CD14-positive monocyte (primary cell): ENCODE results near the gene DPPA4. TPM values are rescaled to one million over a fixed set of nuclear protein-coding genes. Genes with fewer than 3 reads are reported as not detected.

ENCODE experiments used
- DNase-seq, 3 donors: peaks; one replicate each; pipeline ENCODE4 v3.0.0-alpha.2; 2011 to 2022
- H2AFZ ChIP-seq: 2 replicates; pipeline ENCODE4 v1.6.0; 2012; ENCODE audit warnings: mild to moderate bottlenecking, low read depth, low read length, inconsistent platforms; ENCODE audit not compliant: insufficient read depth, poor library complexity, severe bottlenecking
- H3K27ac ChIP-seq, 2 donors: 1 replicate in 1 of 2; 2 replicates in 1 of 2; pipeline ENCODE4 v1.5.1; 2012 to 2013; ENCODE audit warnings: low read length in 2 of 2, control low read depth in 1 of 2, inconsistent platforms in 1 of 2, low read depth in 1 of 2, mild to moderate bottlenecking in 1 of 2
- H3K27me3 ChIP-seq, 2 donors: one replicate each; pipeline versions ENCODE4 v1.6.0 to v1.6.1; 2011 to 2013; ENCODE audit warnings: low read length in 2 of 2; ENCODE audit not compliant: control insufficient read depth in 2 of 2, insufficient read depth in 2 of 2
- H3K36me3 ChIP-seq, 2 donors: replicated peaks in 1 of 2; 1 replicate in 1 of 2; 2 replicates in 1 of 2; pipeline versions ENCODE4 v1.5.1 to v1.6.1; 2012 to 2013; ENCODE audit warnings: low read length in 2 of 2, control low read depth in 1 of 2, inconsistent platforms in 1 of 2, mild to moderate bottlenecking in 1 of 2; ENCODE audit not compliant: insufficient read depth in 2 of 2, control insufficient read depth in 1 of 2
- H3K4me1 ChIP-seq, 2 donors: 1 replicate in 1 of 2; 2 replicates in 1 of 2; pipeline versions ENCODE4 v1.5.1 to v1.6.1; 2012 to 2013; ENCODE audit warnings: low read length in 2 of 2, control low read depth in 1 of 2, inconsistent platforms in 1 of 2, mild to moderate bottlenecking in 1 of 2, moderate library complexity in 1 of 2; ENCODE audit not compliant: insufficient read depth in 2 of 2, control insufficient read depth in 1 of 2
- H3K4me2 ChIP-seq: replicated peaks from 2 replicates; pipeline ENCODE3; 2012; ENCODE audit warnings: low read length, moderate library complexity, mild to moderate bottlenecking; ENCODE audit not compliant: poor library complexity, severe bottlenecking; ENCODE audit errors: extremely low read depth
- H3K4me3 ChIP-seq, 3 experiments: fragments of 200-600 bp in 1 of 3; sonication (generic) in 1 of 3; replicated peaks in 1 of 3; 1 replicate in 2 of 3; 2 replicates in 1 of 3; pipeline ENCODE4 v1.5.1; 2011 to 2013; ENCODE audit warnings: low read length in 3 of 3, mild to moderate bottlenecking in 3 of 3, control low read depth in 2 of 3, low read depth in 2 of 3, inconsistent platforms in 1 of 3, moderate library complexity in 1 of 3
- H3K79me2 ChIP-seq: 2 replicates; pipeline ENCODE4 v1.6.0; 2012; ENCODE audit warnings: mild to moderate bottlenecking, control low read depth, inconsistent platforms, low read length, moderate library complexity; ENCODE audit not compliant: insufficient read depth
- H3K9ac ChIP-seq: 2 replicates; pipeline ENCODE4 v1.6.0; 2017; ENCODE audit warnings: low read length, mild to moderate bottlenecking; ENCODE audit not compliant: insufficient read depth, poor library complexity, severe bottlenecking
- H3K9me3 ChIP-seq, 2 donors: replicated peaks in 1 of 2; 1 replicate in 1 of 2; 2 replicates in 1 of 2; pipeline versions ENCODE4 v1.5.1 to v1.6.1; 2012 to 2013; ENCODE audit warnings: low read length in 2 of 2, control low read depth in 1 of 2; ENCODE audit not compliant: control insufficient read depth in 1 of 2, insufficient read depth in 1 of 2
- H4K20me1 ChIP-seq: 2 replicates; pipeline ENCODE4 v1.6.0; 2012; ENCODE audit warnings: mild to moderate bottlenecking, low read length, control low read depth, moderate library complexity; ENCODE audit not compliant: insufficient read depth
- H3K27ac Mint-ChIP-seq, 7 donors: one replicate each; pipeline ENCODE4 v1.8.0; 2020; ENCODE audit warnings: mild to moderate bottlenecking in 7 of 7, mixed read lengths in 7 of 7, moderate library complexity in 6 of 7, inconsistent platforms in 2 of 7
- H3K27me3 Mint-ChIP-seq, 3 donors: one replicate each; pipeline ENCODE4 v1.8.0; 2021 to 2022; ENCODE audit warnings: low read depth in 3 of 3, mild to moderate bottlenecking in 3 of 3, mixed read lengths in 3 of 3, moderate library complexity in 3 of 3, inconsistent platforms in 1 of 3
- H3K36me3 Mint-ChIP-seq, 2 donors: one replicate each; pipeline ENCODE4 v1.8.0; 2020; ENCODE audit warnings: mixed read lengths in 2 of 2, inconsistent platforms in 1 of 2, mild to moderate bottlenecking in 1 of 2
- H3K4me1 Mint-ChIP-seq: one replicate; pipeline ENCODE4 v1.8.0; 2020; ENCODE audit warnings: mild to moderate bottlenecking, mixed read lengths
- H3K4me3 Mint-ChIP-seq, 2 donors: one replicate each; pipeline ENCODE4 v1.8.0; 2020; ENCODE audit warnings: mild to moderate bottlenecking in 2 of 2, mixed read lengths in 2 of 2, moderate library complexity in 1 of 2
- H3K9me3 Mint-ChIP-seq, 7 donors: one replicate each; pipeline ENCODE4 v1.8.0; 2020 to 2022; ENCODE audit warnings: mixed read lengths in 7 of 7, mild to moderate bottlenecking in 6 of 7, moderate library complexity in 6 of 7, inconsistent platforms in 2 of 7
- WGBS: methylation state at CpG from one replicate; pipeline ENCODE4 v1.1.5; 2013; ENCODE audit warnings: missing lambda C conversion rate; ENCODE audit not compliant: insufficient coverage; 5-methylcytosine and 5-hydroxymethylcytosine counted together
- intact Hi-C, 2 donors: fragments of 100-400 bp; cut with micrococcal nuclease; formaldehyde crosslinking; loops; one replicate each; pipeline versions ENCODE4 v1.15.0 to v1.15.1; 2023
- polyA plus RNA-seq, 3 donors: library from polyadenylated mRNA; depleted of rRNA in 1 of 3; unstranded in 2 of 3; stranded (reverse) in 1 of 3; fragments of 300-500 nt in 2 of 3; fragments of >200 nt in 1 of 3; fragmentation: Illumina TruSeq in 2 of 3; gene quantifications; 1 replicate in 2 of 3; 2 replicates in 1 of 3; pipeline ENCODE4 v1.2.3, GENCODE V29; 2012 to 2021
- TF ChIP-seq, protein P1 (sequence below): fragments of 200-600 bp; IDR thresholded peaks from one replicate; pipeline ENCODE4 v1.8.0; 2022; ENCODE audit warnings: antibody characterized with exemption, mild to moderate bottlenecking

Gene DPPA4
- polyA plus RNA-seq, 3 donors, result 0.07 TPM; not detected in 2

DNA sequence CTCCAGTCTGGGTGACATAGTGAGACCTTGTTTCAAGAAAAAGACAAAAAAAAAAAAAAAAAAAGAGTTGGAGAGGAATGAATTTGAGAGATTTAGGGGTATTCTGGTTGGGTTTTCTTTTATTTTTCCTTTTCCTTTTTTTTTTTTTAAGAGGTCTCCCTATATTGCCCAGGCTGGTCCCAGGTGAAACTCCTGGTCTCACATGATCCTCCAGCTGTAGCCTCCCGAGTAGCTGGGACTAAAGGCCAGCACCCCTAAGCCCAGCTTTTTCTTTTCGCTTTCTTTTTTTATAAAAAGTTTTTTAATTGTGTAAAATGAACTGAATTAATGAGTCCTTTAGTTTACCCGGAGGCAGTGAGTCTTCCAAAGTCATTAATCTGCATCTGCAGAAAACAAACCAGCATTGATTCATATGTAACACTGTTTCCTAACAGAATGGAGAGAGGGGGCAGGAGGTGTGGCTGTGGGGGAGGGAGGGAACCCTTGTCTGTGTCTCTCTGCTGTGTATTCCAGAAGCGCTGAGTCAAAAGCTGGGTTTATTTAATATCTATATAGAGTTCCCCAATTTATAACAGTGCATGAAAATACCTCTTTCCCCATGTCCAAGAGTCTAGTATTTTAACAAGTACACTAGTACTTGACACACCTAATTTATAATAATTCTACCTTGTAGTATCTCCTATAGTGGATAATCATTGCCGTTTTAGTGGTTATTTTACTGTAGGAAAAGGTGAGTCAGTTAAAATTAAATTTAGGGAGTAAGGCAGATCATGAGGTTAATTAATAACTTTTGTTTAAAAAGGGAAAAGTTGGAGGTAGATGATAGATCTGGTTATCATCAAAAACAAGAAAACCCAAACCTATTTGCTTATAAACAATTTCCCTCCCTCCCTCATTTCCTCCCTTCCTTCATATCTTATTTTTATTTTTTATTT lies 2.6 kb upstream of the DPPA4 start:
- Histone ChIP-seq H3K4me3 (no peak overlapping the region), H3K4me1 (peaks cover 7 to 9% of the 10 kb centered on the region in 2 donors), H3K9me3 (peaks cover 0 to 4% of the 10 kb centered on the region in 2 donors), H4K20me1 (no peaks in the 10 kb centered on the region), H3K79me2 (no peaks in the 10 kb centered on the region), H3K27ac (no peak overlapping the region), H3K9ac (no peak overlapping the region), H3K4me2 (no peak overlapping the region), H2AFZ (no peak overlapping the region), H3K36me3 (no peaks in the 10 kb centered on the region), H3K27me3 (peaks cover 5 to 7% of the 10 kb centered on the region in 2 donors)
- no CpG with 5 or more reads among the region's 5 CpGs for WGBS
- no peaks in the 10 kb centered on the region for H3K36me3 Mint-ChIP-seq
- peaks cover 2 to 28% (median 8%) of the 10 kb centered on the region in 7 donors for H3K9me3 Mint-ChIP-seq
- peaks cover 32% of the 10 kb centered on the region for H3K4me1 Mint-ChIP-seq
- no peak overlapping the region for H3K27ac Mint-ChIP-seq
- peaks cover 19 to 29% (median 22%) of the 10 kb centered on the region in 3 donors for H3K27me3 Mint-ChIP-seq
- TF ChIP-seq, protein P1, sequence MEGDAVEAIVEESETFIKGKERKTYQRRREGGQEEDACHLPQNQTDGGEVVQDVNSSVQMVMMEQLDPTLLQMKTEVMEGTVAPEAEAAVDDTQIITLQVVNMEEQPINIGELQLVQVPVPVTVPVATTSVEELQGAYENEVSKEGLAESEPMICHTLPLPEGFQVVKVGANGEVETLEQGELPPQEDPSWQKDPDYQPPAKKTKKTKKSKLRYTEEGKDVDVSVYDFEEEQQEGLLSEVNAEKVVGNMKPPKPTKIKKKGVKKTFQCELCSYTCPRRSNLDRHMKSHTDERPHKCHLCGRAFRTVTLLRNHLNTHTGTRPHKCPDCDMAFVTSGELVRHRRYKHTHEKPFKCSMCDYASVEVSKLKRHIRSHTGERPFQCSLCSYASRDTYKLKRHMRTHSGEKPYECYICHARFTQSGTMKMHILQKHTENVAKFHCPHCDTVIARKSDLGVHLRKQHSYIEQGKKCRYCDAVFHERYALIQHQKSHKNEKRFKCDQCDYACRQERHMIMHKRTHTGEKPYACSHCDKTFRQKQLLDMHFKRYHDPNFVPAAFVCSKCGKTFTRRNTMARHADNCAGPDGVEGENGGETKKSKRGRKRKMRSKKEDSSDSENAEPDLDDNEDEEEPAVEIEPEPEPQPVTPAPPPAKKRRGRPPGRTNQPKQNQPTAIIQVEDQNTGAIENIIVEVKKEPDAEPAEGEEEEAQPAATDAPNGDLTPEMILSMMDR, result no peak
- no peak overlapping the region for H3K4me3 Mint-ChIP-seq
- DNase-seq, result no peak
- intact Hi-C loops, result no loop called here

DNA sequence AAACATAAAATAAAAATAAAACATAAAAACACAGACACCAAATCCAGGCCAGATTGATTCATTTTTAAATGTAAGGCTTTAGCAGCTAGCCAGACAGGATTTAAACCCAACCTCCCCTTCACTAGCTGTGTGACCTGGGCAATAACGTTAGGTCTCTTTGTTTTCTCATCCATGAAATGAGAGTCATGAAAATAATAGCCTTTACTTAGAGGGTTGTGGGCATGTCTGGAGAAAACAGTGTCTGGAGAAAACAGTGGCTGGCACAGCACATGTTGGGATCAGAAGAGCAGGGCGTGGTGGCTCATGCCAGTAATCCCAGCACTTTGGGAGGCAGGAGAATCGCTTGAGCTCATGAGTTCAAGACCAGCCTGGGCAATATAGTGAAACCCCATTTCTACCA lies 1.9 kb upstream of the DPPA4 start:
- H3K36me3 ChIP-seq, result no peaks in the 10 kb centered on the region
- TF ChIP-seq, protein P1, result no peak
- H3K4me3 ChIP-seq, result no peak overlapping the region
- H2AFZ ChIP-seq, result no peak overlapping the region
- Mint-ChIP-seq H3K9me3 (peaks cover 0 to 20% (median 8%) of the 10 kb centered on the region in 7 donors), H3K27ac (no peak overlapping the region), H3K4me1 (peaks cover 32% of the 10 kb centered on the region), H3K4me3 (no peak overlapping the region), H3K27me3 (peaks cover 20 to 29% (median 22%) of the 10 kb centered on the region in 3 donors), H3K36me3 (no peaks in the 10 kb centered on the region)
- H3K4me1 ChIP-seq, result peaks cover 7 to 9% of the 10 kb centered on the region in 2 donors
- peaks cover 5 to 7% of the 10 kb centered on the region in 2 donors for H3K27me3 ChIP-seq
- H3K4me2 ChIP-seq, result no peak overlapping the region
- no peak for DNase-seq
- H3K9me3 ChIP-seq, result no peaks in the 10 kb centered on the region
- H3K27ac ChIP-seq, result no peak overlapping the region
- H4K20me1 ChIP-seq, result no peaks in the 10 kb centered on the region
- H3K9ac ChIP-seq, result no peak overlapping the region
- no CpG with 5 or more reads among the region's 3 CpGs for WGBS
- intact Hi-C loops, result no loop called here
- H3K79me2 ChIP-seq, result no peaks in the 10 kb centered on the region
